Left renal cortex interstitium (tissue), 4 donors: ENCODE data around the gene KCNK5. TPM values are rescaled to one million over a fixed set of nuclear protein-coding genes. Genes with fewer than 3 reads are reported as not detected.

Source experiments
- DNase-seq, 4 donors: peaks; one replicate each; pipeline ENCODE4 v3.0.0-alpha.2; 2013; ENCODE audit warnings: low read depth in 4 of 4, low spot score in 2 of 4, missing footprints in 1 of 4
- polyA plus RNA-seq, 4 donors: library from polyadenylated mRNA; unstranded; fragments of 120-200 nt; gene quantifications; one replicate each; pipeline ENCODE4 v1.2.1, GENCODE V29; 2013; ENCODE audit not compliant: insufficient read length in 4 of 4

Gene KCNK5
- polyA plus RNA-seq, 4 donors = 8.5 to 15.4 (median 12.0) TPM

GRCh38 chr6:39144481-39145173 lies 84.6 kb downstream of the KCNK5 start:
- no peak for DNase-seq

GRCh38 chr6:39143238-39143930 lies 85.9 kb downstream of the KCNK5 start:
- no peak for DNase-seq

- no peak for DNase-seq
Measured at GRCh38 chr6:39140556-39141167, 88.6 kb downstream of the KCNK5 start.

Other genes starting within 250 kb of the KCNK5 start
- 1 to 10 TPM in 1 of 4 donors, under 1 TPM in 3; 0.57 to 1.1 (median 0.78) TPM for gene GLP1R, start 180.7 kb downstream of the KCNK5 start, polyA plus RNA-seq
- 10 to 100 TPM; 18.3 to 22.7 (median 21.4) TPM for gene SAYSD1, start 114.3 kb downstream of the KCNK5 start, polyA plus RNA-seq
- under 1 TPM; 0.17 to 0.40 (median 0.23) TPM for gene KCNK17, start 84.9 kb upstream of the KCNK5 start, polyA plus RNA-seq
- not detected for gene KCNK16, start 93.2 kb upstream of the KCNK5 start, polyA plus RNA-seq